Left lung (tissue), 10 donors: ENCODE data around the gene CACNA1C. TPM values are rescaled to one million over a fixed set of nuclear protein-coding genes. Genes with fewer than 3 reads are reported as not detected.

ENCODE experiments used
- ATAC-seq: fragments of 200-7000 bp; cut with Tn5 transposase; one replicate; pipeline ENCODE4 v1.9.1; 2020; ENCODE audit warnings: moderate library complexity
- DNase-seq, 4 donors: peaks; one replicate each; pipeline ENCODE4 v3.0.0-alpha.2; 2013 to 2020
- H3K27ac ChIP-seq, 2 donors: fragments of 200-600 bp; sonication (generic) in 1 of 2; one replicate each; pipeline versions ENCODE4 v1.5.0 to v1.8.0; 2020 to 2021
- H3K27me3 ChIP-seq, 2 donors: fragments of 200-600 bp; sonication (generic) in 1 of 2; one replicate each; pipeline versions ENCODE4 v1.5.0 to v1.8.0; 2020 to 2021
- H3K36me3 ChIP-seq, 2 donors: fragments of 200-600 bp; sonication (generic) in 1 of 2; one replicate each; pipeline versions ENCODE4 v1.5.0 to v1.8.0; 2020 to 2021
- H3K4me1 ChIP-seq, 2 donors: fragments of 200-600 bp; one replicate each; pipeline ENCODE4 v1.8.0; 2021
- H3K4me3 ChIP-seq, 2 donors: fragments of 200-600 bp; sonication (generic) in 1 of 2; one replicate each; pipeline versions ENCODE4 v1.5.0 to v1.8.0; 2020 to 2021; ENCODE audit warnings: mild to moderate bottlenecking in 1 of 2
- H3K9me3 ChIP-seq, 2 donors: fragments of 200-600 bp; sonication (generic) in 1 of 2; one replicate each; pipeline versions ENCODE4 v1.5.0 to v1.8.0; 2020 to 2021
- CTCF ChIP-seq, 2 donors: fragments of 200-600 bp; sonication (generic) in 1 of 2; IDR thresholded peaks; one replicate each; pipeline versions ENCODE4 v1.5.0 to v1.8.0; 2021; ENCODE audit warnings: antibody characterized with exemption in 2 of 2
- intact Hi-C, 2 donors: fragments of 100-400 bp; cut with DNase I; formaldehyde crosslinking; loops; one replicate each; pipeline versions ENCODE4 v1.11.2 to v1.14.2; 2022
- polyA plus RNA-seq, 6 donors: library from polyadenylated mRNA; unstranded; fragments of 120-200 nt; gene quantifications; one replicate each; pipeline ENCODE4 v1.2.1, GENCODE V29; 2013; ENCODE audit not compliant: insufficient read length in 6 of 6
- total RNA-seq, 2 donors: library from RNA; stranded (reverse); fragmentation: NEBNext Ultra II Directional; extraction: Animal tissue kit (Norgen Biotek cat#: 25700); gene quantifications; one replicate each; pipeline ENCODE4 v1.2.1, GENCODE V29; 2021
- donor health status: DM: no; HTN: yes; CAD: no.
- donor health status: DM: no; HTN: no; CAD: no.

CACNA1C gene
- total and polyA plus RNA-seq, 8 donors: 11.9 to 21.9 (median 14.2) TPM

DNA sequence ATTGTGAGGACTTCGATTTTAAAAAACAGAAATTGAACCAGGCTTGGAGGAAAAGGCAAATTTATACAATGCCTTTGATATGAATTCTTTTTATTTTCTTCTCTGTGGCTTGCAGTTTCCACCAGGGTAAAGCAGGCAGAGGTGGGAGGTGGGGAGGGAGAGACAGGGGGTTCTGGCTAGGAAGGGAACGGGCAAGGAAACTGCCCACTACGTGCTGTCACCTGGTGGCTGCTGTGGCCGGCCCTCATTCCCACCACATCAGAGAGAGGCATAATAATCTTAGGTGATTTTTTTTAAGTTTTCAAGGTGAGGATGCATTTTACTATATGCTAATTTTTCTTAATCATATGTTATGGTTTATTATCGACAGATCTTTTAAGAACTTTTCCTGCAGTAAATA is 145.8 kb downstream of the CACNA1C start:
- no peaks in the 10 kb centered on the region for H3K36me3 ChIP-seq
- intact Hi-C loops: no loop called here
- no peak overlapping the region for H3K27ac ChIP-seq
- TF ChIP-seq CTCF (IDR thresholded peaks at IDR 0.05): no peak
- DNase-seq (no peak), ATAC-seq (no peak)
- H3K4me3 ChIP-seq: no peak overlapping the region
- no peaks in the 10 kb centered on the region for H3K9me3 ChIP-seq
- no peaks in the 10 kb centered on the region for H3K4me1 ChIP-seq
- peaks cover 0 to 4% of the 10 kb centered on the region in 2 donors for H3K27me3 ChIP-seq

GRCh38 chr12:2205996-2206395 is 153.2 kb downstream of the CACNA1C start:
- H3K27ac ChIP-seq: no peak overlapping the region
- no peak for TF ChIP-seq CTCF (IDR thresholded peaks at IDR 0.05)
- ATAC-seq: no peak

DNA sequence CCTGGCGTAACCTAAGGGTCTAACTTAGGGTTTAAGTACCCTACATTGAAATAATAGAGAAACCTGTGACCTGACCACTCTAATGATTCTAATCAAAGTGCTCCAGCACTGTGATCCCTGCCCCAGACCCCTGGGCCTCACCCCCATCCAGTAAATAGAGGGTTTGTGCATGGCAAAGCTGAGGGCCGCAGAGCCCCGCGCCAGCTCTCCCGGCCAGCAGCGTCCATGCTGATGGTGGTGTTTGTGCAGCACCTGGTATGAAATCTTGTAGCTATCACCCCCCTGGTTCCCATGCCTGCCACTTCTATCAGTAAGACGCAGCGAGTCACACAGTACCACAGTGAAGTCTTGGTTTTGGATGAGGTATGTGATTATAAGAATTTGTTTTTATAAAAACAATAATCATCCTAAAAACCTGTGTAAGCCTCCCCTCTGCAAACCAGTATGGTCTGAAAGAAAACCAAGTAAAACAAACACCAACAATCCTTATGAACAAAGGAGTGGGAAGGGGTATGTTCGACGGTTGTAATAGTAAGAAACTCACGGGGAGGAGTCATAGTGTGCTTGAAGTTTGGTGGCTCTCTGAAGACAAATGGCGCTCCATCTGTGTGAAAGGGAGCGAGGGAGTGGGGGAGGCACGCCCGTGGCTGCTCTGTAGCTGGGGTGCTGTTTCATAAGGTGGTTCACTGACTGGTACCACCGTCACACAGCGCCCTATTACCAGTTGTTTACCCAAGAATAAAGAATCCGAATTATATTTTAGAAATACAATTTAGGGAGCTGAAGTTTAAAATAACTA is 156.2 kb downstream of the CACNA1C start:
- no peak overlapping the region for H3K4me3 ChIP-seq
- no peak for TF ChIP-seq CTCF (IDR thresholded peaks at IDR 0.05)
- intact Hi-C loops: no loop called here
- no peaks in the 10 kb centered on the region for H3K36me3 ChIP-seq
- no peak overlapping the region for H3K27ac ChIP-seq
- H3K27me3 ChIP-seq: peaks cover 0 to 4% of the 10 kb centered on the region in 2 donors
- no peak for ATAC-seq
- H3K9me3 ChIP-seq: no peaks in the 10 kb centered on the region
- no peaks in the 10 kb centered on the region for H3K4me1 ChIP-seq
- no peak for DNase-seq

More at GRCh38 chr12:2205996-2206395, 153.2 kb downstream of the CACNA1C start:
- Histone ChIP-seq H3K27me3 (no peaks in the 10 kb centered on the region), H3K4me1 (no peaks in the 10 kb centered on the region), H3K4me3 (no peak overlapping the region), H3K36me3 (no peaks in the 10 kb centered on the region), H3K9me3 (no peaks in the 10 kb centered on the region)
- intact Hi-C loops: no loop called here
- DNase-seq: no peak

DNA sequence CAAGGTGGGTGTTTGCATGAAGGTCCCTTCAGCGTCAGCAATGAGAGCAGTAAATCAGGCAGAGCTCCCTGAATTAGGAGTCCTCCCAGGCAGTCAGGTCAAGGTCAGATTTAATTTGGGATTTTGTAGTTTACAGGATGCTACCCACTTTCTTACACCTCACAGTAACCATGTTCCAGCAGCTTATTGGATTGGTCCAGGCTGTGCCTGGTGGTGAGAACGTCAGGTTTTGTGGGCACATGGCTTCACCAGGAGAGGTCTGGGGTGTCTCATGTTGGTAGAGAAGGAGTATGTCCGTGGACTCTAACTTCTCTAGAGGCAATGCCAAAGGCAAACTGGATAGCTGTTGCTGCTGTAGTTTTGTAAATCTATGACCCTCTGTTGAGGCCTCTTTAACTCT is 158.3 kb downstream of the CACNA1C start:
- no peak for ATAC-seq
- no peak overlapping the region for H3K27ac ChIP-seq
- peaks cover 0 to 4% of the 10 kb centered on the region in 2 donors for H3K27me3 ChIP-seq
- intact Hi-C loops: no loop called here
- H3K9me3 ChIP-seq: no peaks in the 10 kb centered on the region
- H3K4me3 ChIP-seq: no peak overlapping the region
- no peak for DNase-seq
- no peaks in the 10 kb centered on the region for H3K4me1 ChIP-seq
- no peaks in the 10 kb centered on the region for H3K36me3 ChIP-seq
- TF ChIP-seq CTCF (IDR thresholded peaks at IDR 0.05): no peak

GRCh38 chr12:2212537-2212936 is 159.8 kb downstream of the CACNA1C start:
- Histone ChIP-seq H3K27ac (no peak overlapping the region), H3K4me3 (no peak overlapping the region), H3K27me3 (peaks cover 0 to 4% of the 10 kb centered on the region in 2 donors), H3K36me3 (no peaks in the 10 kb centered on the region), H3K9me3 (no peaks in the 10 kb centered on the region), H3K4me1 (no peaks in the 10 kb centered on the region)
- TF ChIP-seq CTCF (IDR thresholded peaks at IDR 0.05): no peak
- ATAC-seq (no peak), DNase-seq (no peak)
- intact Hi-C loops: no loop called here
